DND-41 (cell line): Measurements from ENCODE around the gene UST.

Source experiments
- ATAC-seq: fragments of 200-7000 bp; cut with Tn5 transposase; 3 replicates; pipeline ENCODE4 v1.9.1; 2021; ENCODE audit warnings: low read depth; ENCODE audit not compliant: insufficient read depth
- DNase-seq: peaks from one replicate; pipeline ENCODE4 v3.0.0-alpha.2; 2020
- H2AFZ ChIP-seq: 2 replicates; pipeline ENCODE4 v1.6.0; 2012; ENCODE audit warnings: low read depth, low read length
- H3K27ac ChIP-seq: 2 replicates; pipeline ENCODE4 v1.5.1; 2012; ENCODE audit warnings: low read length, inconsistent platforms
- H3K27me3 ChIP-seq: fragments of 200-600 bp; sonication (generic); 2 replicates; pipeline ENCODE4 v1.6.0; 2012; ENCODE audit warnings: low read length, mild to moderate bottlenecking, inconsistent platforms; ENCODE audit not compliant: insufficient read depth, poor library complexity
- H3K36me3 ChIP-seq: 2 replicates; pipeline ENCODE4 v1.5.1; 2012; ENCODE audit warnings: low read length, inconsistent platforms; ENCODE audit not compliant: insufficient read depth
- H3K4me1 ChIP-seq: 2 replicates; pipeline ENCODE4 v1.5.1; 2012; ENCODE audit warnings: mild to moderate bottlenecking, low read length; ENCODE audit not compliant: insufficient read depth
- H3K4me2 ChIP-seq: 2 replicates; pipeline ENCODE4 v1.6.0; 2012; ENCODE audit warnings: mild to moderate bottlenecking, moderate library complexity, low read length, inconsistent platforms; ENCODE audit not compliant: insufficient read depth
- H3K4me3 ChIP-seq, 2 experiments: fragments of 200-600 bp in 1 of 2; shearing (Covaris generic) in 1 of 2; 2 replicates each; pipeline ENCODE4 v1.5.1; 2012 to 2016; ENCODE audit warnings: inconsistent platforms in 2 of 2, low read length in 2 of 2, mild to moderate bottlenecking in 2 of 2, low read depth in 1 of 2, moderate library complexity in 1 of 2
- H3K79me2 ChIP-seq: 2 replicates; pipeline ENCODE4 v1.6.0; 2012; ENCODE audit warnings: low read length, inconsistent platforms; ENCODE audit not compliant: insufficient read depth
- H3K9ac ChIP-seq: 2 replicates; pipeline ENCODE4 v1.6.0; 2012; ENCODE audit warnings: low read depth, mild to moderate bottlenecking, inconsistent platforms, low read length, moderate library complexity
- H3K9me3 ChIP-seq: 2 replicates; pipeline ENCODE4 v1.5.1; 2012; ENCODE audit warnings: low read length, moderate library complexity, mild to moderate bottlenecking, inconsistent platforms; ENCODE audit not compliant: insufficient read depth, severe bottlenecking
- H4K20me1 ChIP-seq: 2 replicates; pipeline ENCODE4 v1.6.0; 2012; ENCODE audit warnings: low read length; ENCODE audit not compliant: insufficient read depth
- CTCF ChIP-seq: IDR thresholded peaks from 2 replicates; pipeline ENCODE4 v1.5.1; 2012; ENCODE audit warnings: borderline replicate concordance, low read length, moderate library complexity, mild to moderate bottlenecking; ENCODE audit not compliant: poor library complexity, severe bottlenecking; ENCODE audit errors: extremely low read depth
- EZH2 ChIP-seq: IDR thresholded peaks from 3 replicates; pipeline ENCODE4 v1.6.1; 2012; ENCODE audit warnings: borderline replicate concordance, low read depth, mild to moderate bottlenecking, moderate library complexity, low read length, inconsistent platforms; ENCODE audit not compliant: severe bottlenecking

Gene UST

GRCh38 chr6:148964467-148964866 lies 217.6 kb downstream of the UST start:
- no peak overlapping the region for H3K4me3 ChIP-seq
- H3K4me2 ChIP-seq = no peak overlapping the region
- H3K27me3 ChIP-seq = no peaks in the 10 kb centered on the region
- TF ChIP-seq EZH2 (no peak), CTCF (no peak)
- H3K79me2 ChIP-seq = no peaks in the 10 kb centered on the region
- no peaks in the 10 kb centered on the region for H3K9me3 ChIP-seq
- no peaks in the 10 kb centered on the region for H4K20me1 ChIP-seq
- H3K9ac ChIP-seq = no peak overlapping the region
- H2AFZ ChIP-seq = no peak overlapping the region
- 0 out of 2 replicates have a peak, but pooled peaks cover 4% of the 10 kb centered on the region for H3K36me3 ChIP-seq
- ATAC-seq = no peak
- no peak overlapping the region for H3K27ac ChIP-seq
- no peak for DNase-seq
- H3K4me1 ChIP-seq = no peaks in the 10 kb centered on the region

GRCh38 chr6:148965287-148965686 lies 218.5 kb downstream of the UST start:
- Histone ChIP-seq H3K9ac (no peak overlapping the region), H3K4me1 (no peaks in the 10 kb centered on the region), H3K9me3 (no peaks in the 10 kb centered on the region), H3K4me3 (no peak overlapping the region), H3K27me3 (no peaks in the 10 kb centered on the region), H3K36me3 (0 out of 2 replicates have a peak, but pooled peaks cover 4% of the 10 kb centered on the region), H3K79me2 (no peaks in the 10 kb centered on the region), H2AFZ (no peak overlapping the region), H3K4me2 (no peak overlapping the region), H4K20me1 (no peaks in the 10 kb centered on the region), H3K27ac (no peak overlapping the region)
- TF ChIP-seq CTCF (no peak), EZH2 (no peak)
- no peak for DNase-seq
- no peak for ATAC-seq

- Histone ChIP-seq H3K4me3 (no peak overlapping the region), H3K9ac (no peak overlapping the region), H3K4me2 (no peak overlapping the region), H3K27me3 (no peaks in the 10 kb centered on the region), H2AFZ (no peak overlapping the region), H3K36me3 (0 out of 2 replicates have a peak, but pooled peaks cover 4% of the 10 kb centered on the region), H4K20me1 (no peaks in the 10 kb centered on the region), H3K79me2 (no peaks in the 10 kb centered on the region), H3K9me3 (no peaks in the 10 kb centered on the region), H3K27ac (no peak overlapping the region), H3K4me1 (no peaks in the 10 kb centered on the region)
- TF ChIP-seq CTCF (no peak), EZH2 (no peak)
- DNase-seq (no peak), ATAC-seq (no peak)
These were observed 220.2 kb downstream of the UST start for GRCh38 chr6:148967011-148967520.

- H3K9ac ChIP-seq = no peak overlapping the region
- no peaks in the 10 kb centered on the region for H3K4me1 ChIP-seq
These were observed 220.7 kb downstream of the UST start for GRCh38 chr6:148967541-148967956.

More at GRCh38 chr6:148967541-148967956, 220.7 kb downstream of the UST start:
- no peak overlapping the region for H3K27ac ChIP-seq
- no peak for DNase-seq
- no peak for ATAC-seq
- 0 out of 2 replicates have a peak, but pooled peaks cover 4% of the 10 kb centered on the region for H3K36me3 ChIP-seq
- no peaks in the 10 kb centered on the region for H3K27me3 ChIP-seq
- no peak overlapping the region for H3K4me3 ChIP-seq
- TF ChIP-seq EZH2 (no peak), CTCF (no peak)
- no peaks in the 10 kb centered on the region for H4K20me1 ChIP-seq
- H2AFZ ChIP-seq = no peak overlapping the region
- H3K9me3 ChIP-seq = no peaks in the 10 kb centered on the region
- H3K4me2 ChIP-seq = no peak overlapping the region
- no peaks in the 10 kb centered on the region for H3K79me2 ChIP-seq
